Gastroesophageal sphincter (tissue), 3 donors: ENCODE results near the gene GBE1.

Experiments
- EP300 ChIP-seq: sonication (generic); formaldehyde crosslinking; IDR thresholded peaks from one replicate; pipeline ENCODE4 v1.6.1; 2017; ENCODE audit warnings: antibody characterized with exemption, mild to moderate bottlenecking
- POLR2A ChIP-seq, 2 donors: fragments of 450-650 bp; IDR thresholded peaks; one replicate each; pipeline ENCODE4 v1.6.1; 2017; ENCODE audit warnings: antibody characterized with exemption in 2 of 2, mild to moderate bottlenecking in 2 of 2, moderate library complexity in 1 of 2
- POLR2AphosphoS5 ChIP-seq: sonication (generic); formaldehyde crosslinking; IDR thresholded peaks from one replicate; pipeline ENCODE4 v1.6.1; 2017; ENCODE audit warnings: antibody characterized with exemption
- TF ChIP-seq, protein P1 (sequence below), 4 experiments: fragments of 200-600 bp in 2 of 4; fragments of 450-650 bp in 2 of 4; sonication (generic) in 1 of 4; IDR thresholded peaks; one replicate each; pipeline ENCODE4 v1.5.1; 2017 to 2019; ENCODE audit warnings: antibody characterized with exemption in 4 of 4, mild to moderate bottlenecking in 2 of 4, moderate library complexity in 2 of 4

DNA sequence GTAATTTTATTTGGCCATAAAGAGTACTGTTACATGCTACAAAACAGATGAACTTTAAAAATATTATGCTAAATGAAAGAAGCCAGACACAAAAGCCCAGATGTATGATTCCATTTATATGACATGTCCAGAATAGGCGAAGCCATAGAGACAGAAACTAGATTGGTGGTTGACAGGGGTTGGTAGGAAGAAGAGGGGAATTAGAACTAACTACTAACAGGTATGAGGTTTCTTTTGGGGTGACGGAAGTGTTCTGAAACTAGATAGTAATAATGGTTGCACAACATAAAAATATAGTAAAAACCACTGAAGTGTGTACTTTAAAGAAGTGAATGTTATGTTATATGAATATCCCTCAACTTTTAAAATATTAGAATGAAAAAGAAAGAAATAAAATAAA, 66.1 kb downstream of the GBE1 start:
- TF ChIP-seq, protein P1, sequence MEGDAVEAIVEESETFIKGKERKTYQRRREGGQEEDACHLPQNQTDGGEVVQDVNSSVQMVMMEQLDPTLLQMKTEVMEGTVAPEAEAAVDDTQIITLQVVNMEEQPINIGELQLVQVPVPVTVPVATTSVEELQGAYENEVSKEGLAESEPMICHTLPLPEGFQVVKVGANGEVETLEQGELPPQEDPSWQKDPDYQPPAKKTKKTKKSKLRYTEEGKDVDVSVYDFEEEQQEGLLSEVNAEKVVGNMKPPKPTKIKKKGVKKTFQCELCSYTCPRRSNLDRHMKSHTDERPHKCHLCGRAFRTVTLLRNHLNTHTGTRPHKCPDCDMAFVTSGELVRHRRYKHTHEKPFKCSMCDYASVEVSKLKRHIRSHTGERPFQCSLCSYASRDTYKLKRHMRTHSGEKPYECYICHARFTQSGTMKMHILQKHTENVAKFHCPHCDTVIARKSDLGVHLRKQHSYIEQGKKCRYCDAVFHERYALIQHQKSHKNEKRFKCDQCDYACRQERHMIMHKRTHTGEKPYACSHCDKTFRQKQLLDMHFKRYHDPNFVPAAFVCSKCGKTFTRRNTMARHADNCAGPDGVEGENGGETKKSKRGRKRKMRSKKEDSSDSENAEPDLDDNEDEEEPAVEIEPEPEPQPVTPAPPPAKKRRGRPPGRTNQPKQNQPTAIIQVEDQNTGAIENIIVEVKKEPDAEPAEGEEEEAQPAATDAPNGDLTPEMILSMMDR (IDR thresholded peaks at IDR 0.05), result no peak
- TF ChIP-seq POLR2AphosphoS5, result no peak
- no peak for TF ChIP-seq EP300
- no peak for TF ChIP-seq POLR2A (IDR thresholded peaks at IDR 0.05)
